Stimulated activated memory B cell treated with anti-CD40 and anti-IgM and Interleukin-4, amounts not matched to agents 10 μg/mL and 1 μg/mL and 100 μg/mL, for 72 hours (primary cell): ENCODE measurements around the gene AGAP1.

Source experiments
- ATAC-seq: fragments of 150-1000 bp; cut with Tn5 transposase; 2 replicates; pipeline ENCODE4 v1.10.0; 2021
- H3K27ac Mint-ChIP-seq: one replicate; pipeline ENCODE4 v1.8.0; 2022; ENCODE audit warnings: mild to moderate bottlenecking, mixed read lengths
- H3K27me3 Mint-ChIP-seq: one replicate; pipeline ENCODE4 v1.8.0; 2022; ENCODE audit warnings: mixed read lengths
- H3K36me3 Mint-ChIP-seq: one replicate; pipeline ENCODE4 v1.8.0; 2022; ENCODE audit warnings: mixed read lengths
- H3K4me1 Mint-ChIP-seq: one replicate; pipeline ENCODE4 v1.8.0; 2022; ENCODE audit warnings: mixed read lengths
- H3K4me3 Mint-ChIP-seq: one replicate; pipeline ENCODE4 v1.8.0; 2022; ENCODE audit warnings: mild to moderate bottlenecking, moderate library complexity, mixed read lengths
- H3K9me3 Mint-ChIP-seq: one replicate; pipeline ENCODE4 v1.8.0; 2022; ENCODE audit warnings: mixed read lengths

The AGAP1 gene

DNA sequence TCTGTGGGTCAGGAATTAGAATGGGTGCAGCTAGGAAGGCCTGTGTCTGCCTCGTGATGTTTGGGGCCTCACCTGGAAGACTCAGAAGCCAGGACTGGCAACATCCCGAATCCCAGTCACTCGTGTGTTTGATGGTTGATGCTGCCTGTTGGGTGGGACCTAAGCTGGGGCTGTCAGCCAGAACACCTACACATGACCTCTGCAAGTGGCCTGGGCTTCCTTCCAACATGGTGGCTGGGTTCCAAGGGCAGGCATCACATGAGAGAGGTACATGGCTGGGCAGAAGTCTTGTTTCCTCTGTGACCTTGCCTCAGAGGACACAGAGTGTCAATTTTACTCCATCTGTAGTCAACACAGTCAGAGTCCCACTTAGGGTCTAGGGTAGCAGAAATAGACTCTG is 496.5 kb downstream of the AGAP1 start:
- Mint-ChIP-seq H3K36me3 (no peaks in the 10 kb centered on the region), H3K4me1 (no peaks in the 10 kb centered on the region), H3K9me3 (peaks cover 10% of the 10 kb centered on the region), H3K27me3 (peaks cover 19% of the 10 kb centered on the region), H3K27ac (no peak overlapping the region), H3K4me3 (no peak overlapping the region)
- ATAC-seq, result no peak

DNA sequence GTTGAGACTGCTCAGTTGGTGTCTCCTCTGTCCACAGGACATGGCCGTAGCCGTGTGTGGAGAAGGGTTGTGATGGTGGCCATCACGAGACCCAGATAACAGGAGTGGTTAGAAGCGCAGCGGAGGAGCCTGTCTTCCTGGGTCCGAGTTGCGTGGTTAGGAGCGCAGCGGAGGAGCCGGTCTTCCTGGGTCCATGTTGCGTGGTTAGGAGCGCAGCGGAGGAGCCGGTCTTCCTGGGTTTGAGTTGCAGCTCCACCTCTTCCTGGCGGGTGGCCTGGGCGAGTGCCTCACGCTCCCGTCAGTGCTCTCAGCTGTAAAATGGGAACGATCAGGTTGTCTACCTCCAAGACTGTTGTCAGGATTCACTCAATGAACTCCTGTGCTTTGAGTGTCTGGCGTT is 498.2 kb downstream of the AGAP1 start:
- H3K9me3 Mint-ChIP-seq, result peaks cover 5% of the 10 kb centered on the region
- H3K36me3 Mint-ChIP-seq, result no peaks in the 10 kb centered on the region
- H3K27me3 Mint-ChIP-seq, result peaks cover 19% of the 10 kb centered on the region
- H3K4me1 Mint-ChIP-seq, result no peaks in the 10 kb centered on the region
- H3K4me3 Mint-ChIP-seq, result no peak overlapping the region
- no peak for ATAC-seq
- no peak overlapping the region for H3K27ac Mint-ChIP-seq

DNA sequence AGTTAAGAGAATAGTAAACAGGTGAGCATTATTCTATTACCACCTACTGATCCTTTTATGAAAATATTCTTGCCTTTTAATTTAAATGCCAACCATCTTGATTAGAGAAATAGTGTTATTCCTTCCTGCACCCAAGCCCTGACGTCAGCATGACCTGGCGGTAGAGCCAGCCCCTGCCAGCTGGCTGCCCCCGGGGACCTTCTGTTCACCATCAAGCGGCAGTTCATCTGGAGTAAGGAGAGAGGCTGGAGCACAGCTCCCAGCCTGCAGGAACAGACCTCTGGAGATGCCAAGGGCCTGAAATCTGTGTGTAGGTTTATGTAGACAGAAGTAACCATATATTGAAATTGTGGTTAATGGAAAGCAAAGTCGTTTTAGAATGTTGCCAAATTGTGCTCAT is 502.6 kb downstream of the AGAP1 start:
- H3K27ac Mint-ChIP-seq, result no peak overlapping the region
- no peaks in the 10 kb centered on the region for H3K36me3 Mint-ChIP-seq
- H3K4me1 Mint-ChIP-seq, result no peaks in the 10 kb centered on the region
- ATAC-seq, result no peak
- no peak overlapping the region for H3K4me3 Mint-ChIP-seq
- H3K9me3 Mint-ChIP-seq, result peaks cover 3% of the 10 kb centered on the region
- H3K27me3 Mint-ChIP-seq, result no peaks in the 10 kb centered on the region

DNA sequence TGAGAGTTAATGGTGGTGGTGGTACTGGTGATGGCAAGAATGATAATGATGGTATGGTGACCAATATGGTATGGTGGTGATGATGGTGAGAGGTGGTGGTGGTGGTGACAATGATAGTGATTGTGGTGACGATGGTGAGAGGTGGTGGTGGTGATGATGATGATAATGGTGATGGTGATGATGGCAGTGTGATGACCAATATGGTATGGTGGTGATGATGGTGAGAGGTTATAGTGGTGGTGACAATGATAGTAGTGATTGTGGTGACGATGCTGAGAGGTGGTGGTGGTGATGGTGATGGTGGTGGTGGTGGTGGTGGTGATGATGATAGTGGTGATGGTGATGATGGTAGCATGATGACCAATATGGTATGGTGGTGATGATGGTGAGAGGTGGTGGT is 505.2 kb downstream of the AGAP1 start:
- H3K27me3 Mint-ChIP-seq, result no peaks in the 10 kb centered on the region
- no peak overlapping the region for H3K27ac Mint-ChIP-seq
- peaks cover 3% of the 10 kb centered on the region for H3K9me3 Mint-ChIP-seq
- ATAC-seq, result no peak
- H3K4me3 Mint-ChIP-seq, result no peak overlapping the region
- H3K4me1 Mint-ChIP-seq, result no peaks in the 10 kb centered on the region
- H3K36me3 Mint-ChIP-seq, result no peaks in the 10 kb centered on the region

DNA sequence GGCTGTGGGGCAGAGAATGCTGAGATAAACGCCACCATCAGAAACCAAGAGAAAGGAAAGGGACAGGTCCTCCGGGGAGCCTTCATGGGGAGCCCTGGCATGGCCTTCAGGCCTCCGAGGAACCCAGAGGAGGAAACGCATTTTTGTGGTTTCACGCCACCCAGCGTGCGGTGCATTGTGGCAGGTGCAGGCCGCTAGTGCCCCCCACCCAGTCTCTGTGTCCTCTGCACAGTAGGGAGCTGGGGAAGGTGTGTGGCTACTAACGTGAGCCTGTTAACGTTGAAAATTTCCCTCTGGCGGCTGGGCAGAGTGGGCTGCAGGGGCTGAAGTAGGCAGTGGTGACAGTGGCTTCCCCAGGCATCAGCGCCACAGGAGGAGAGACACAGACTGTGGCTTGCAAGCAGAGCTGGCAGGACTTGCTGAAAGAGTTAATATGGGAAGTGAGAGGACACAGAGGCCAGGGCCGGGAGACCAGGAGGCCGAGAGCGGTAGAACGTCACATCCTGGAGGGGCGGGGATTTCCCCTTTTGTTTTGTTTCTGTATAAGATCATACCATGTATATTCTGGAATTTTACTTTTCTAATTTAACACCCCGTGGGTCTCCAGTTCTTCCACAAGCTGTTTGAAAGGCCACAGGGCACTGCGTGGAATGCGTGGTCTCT is 507.5 kb downstream of the AGAP1 start:
- H3K4me1 Mint-ChIP-seq, result no peaks in the 10 kb centered on the region
- ATAC-seq, result no peak
- H3K9me3 Mint-ChIP-seq, result peaks cover 6% of the 10 kb centered on the region
- no peaks in the 10 kb centered on the region for H3K36me3 Mint-ChIP-seq
- H3K27me3 Mint-ChIP-seq, result no peaks in the 10 kb centered on the region
- H3K4me3 Mint-ChIP-seq, result no peak overlapping the region
- H3K27ac Mint-ChIP-seq, result no peak overlapping the region

DNA sequence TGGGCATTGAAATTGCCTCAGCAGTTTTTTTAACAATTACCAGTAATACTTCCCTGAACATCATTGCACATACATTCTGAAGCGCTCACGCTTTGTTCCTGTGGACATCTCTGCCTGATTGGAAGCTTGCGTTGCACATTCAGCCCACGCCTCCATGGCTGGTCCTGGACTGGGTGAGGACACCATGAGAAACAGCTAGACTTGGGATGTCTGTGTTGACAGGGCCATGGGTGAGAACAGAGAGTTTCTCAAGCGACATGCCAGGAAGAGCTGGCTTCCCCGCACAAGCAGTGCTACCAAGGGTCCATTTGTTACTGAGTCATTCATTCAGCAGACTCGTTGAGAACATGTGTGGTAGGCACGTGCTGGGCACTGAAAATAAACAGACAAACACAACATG is 508.0 kb downstream of the AGAP1 start:
- no peak overlapping the region for H3K27ac Mint-ChIP-seq
- ATAC-seq, result no peak
- H3K4me3 Mint-ChIP-seq, result no peak overlapping the region

DNA sequence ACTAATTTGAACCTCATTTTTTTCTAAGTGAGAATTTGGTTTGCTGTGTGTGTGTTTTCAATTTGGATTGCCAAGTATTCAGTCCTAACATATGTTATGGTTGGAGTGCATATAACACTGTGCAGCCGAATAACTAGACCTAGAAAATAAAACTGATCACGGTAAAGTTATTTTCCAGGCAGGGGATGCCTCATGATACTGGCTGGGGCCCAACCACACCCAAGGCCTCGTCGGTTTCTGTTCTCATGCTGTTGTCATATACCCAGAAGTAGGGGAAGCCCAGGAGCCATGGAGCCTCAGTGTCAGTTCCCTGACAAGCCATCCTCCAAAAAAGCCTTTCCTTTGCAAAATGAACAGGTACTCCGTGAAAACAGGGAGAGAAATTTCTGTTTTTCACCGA is 514.2 kb downstream of the AGAP1 start:
- Mint-ChIP-seq H3K36me3 (no peaks in the 10 kb centered on the region), H3K27ac (no peak overlapping the region), H3K27me3 (no peaks in the 10 kb centered on the region), H3K4me3 (no peak overlapping the region), H3K4me1 (no peaks in the 10 kb centered on the region), H3K9me3 (peaks cover 4% of the 10 kb centered on the region)
- ATAC-seq, result no peak

More for the DNA sequence above, 508.0 kb downstream of the AGAP1 start:
- peaks cover 6% of the 10 kb centered on the region for H3K9me3 Mint-ChIP-seq
- no peaks in the 10 kb centered on the region for H3K4me1 Mint-ChIP-seq
- H3K27me3 Mint-ChIP-seq, result no peaks in the 10 kb centered on the region
- H3K36me3 Mint-ChIP-seq, result no peaks in the 10 kb centered on the region

DNA sequence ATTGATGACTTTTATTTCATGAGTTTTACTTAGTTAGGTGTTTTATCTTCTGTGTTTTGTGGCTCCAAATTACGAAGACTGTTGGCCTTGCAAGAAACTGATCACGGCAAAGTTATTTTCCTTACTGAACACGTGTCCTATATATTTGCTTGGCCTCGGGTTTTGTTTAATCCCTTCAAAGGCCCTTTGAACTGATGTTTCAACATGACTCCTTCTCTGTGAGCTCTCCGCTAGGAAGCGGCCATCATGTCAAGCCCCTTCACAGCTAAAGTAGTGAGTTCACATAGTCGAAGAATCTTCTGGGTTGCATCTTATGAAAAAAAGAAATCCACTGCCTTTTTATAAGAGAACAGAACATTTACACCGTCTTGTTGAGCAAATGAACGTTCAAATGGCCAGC is 515.0 kb downstream of the AGAP1 start:
- H3K4me1 Mint-ChIP-seq, result no peaks in the 10 kb centered on the region
- H3K9me3 Mint-ChIP-seq, result peaks cover 4% of the 10 kb centered on the region
- no peaks in the 10 kb centered on the region for H3K36me3 Mint-ChIP-seq
- H3K27me3 Mint-ChIP-seq, result no peaks in the 10 kb centered on the region
- no peak overlapping the region for H3K4me3 Mint-ChIP-seq
- H3K27ac Mint-ChIP-seq, result no peak overlapping the region
- ATAC-seq, result no peak

DNA sequence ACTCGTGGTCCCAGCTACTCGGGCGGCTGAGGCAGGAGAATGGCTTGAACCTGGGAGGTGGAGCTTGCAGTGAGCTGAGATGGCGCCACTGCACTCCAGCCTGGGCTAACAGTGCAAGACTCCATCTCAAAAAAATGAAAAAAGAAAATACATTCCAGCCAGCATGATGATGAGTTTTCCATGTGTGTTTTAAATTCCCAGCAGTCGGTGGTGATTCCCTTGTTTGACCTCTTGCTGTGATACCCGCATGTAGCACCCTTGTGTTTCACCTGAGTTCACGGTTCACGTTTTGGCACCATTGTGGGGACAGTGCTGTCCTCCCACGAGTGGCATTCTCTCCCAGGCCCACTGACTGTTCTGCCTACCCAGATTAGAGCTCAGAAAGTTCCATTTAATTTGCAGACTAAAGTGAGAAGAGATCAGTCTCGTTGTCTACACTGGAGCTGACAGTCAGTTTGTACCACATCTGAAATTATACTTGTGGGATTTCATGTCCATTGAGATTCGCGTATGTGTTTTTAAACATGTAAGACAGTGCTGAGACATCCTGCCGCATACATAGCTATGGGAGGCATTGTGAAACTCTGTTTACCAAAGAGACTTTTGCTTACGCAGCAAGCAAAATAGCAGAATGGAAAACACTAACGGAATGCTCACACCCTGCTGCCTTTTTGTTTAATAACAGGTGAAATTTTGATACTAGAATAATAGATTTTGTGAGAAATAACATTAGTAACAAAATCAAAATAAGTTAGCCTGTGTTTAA is 517.3 kb downstream of the AGAP1 start:
- ATAC-seq, result no peak
- peaks cover 19% of the 10 kb centered on the region for H3K27me3 Mint-ChIP-seq
- H3K9me3 Mint-ChIP-seq, result peaks cover 5% of the 10 kb centered on the region
- no peaks in the 10 kb centered on the region for H3K4me1 Mint-ChIP-seq
- no peak overlapping the region for H3K4me3 Mint-ChIP-seq
- no peaks in the 10 kb centered on the region for H3K36me3 Mint-ChIP-seq
- H3K27ac Mint-ChIP-seq, result no peak overlapping the region

DNA sequence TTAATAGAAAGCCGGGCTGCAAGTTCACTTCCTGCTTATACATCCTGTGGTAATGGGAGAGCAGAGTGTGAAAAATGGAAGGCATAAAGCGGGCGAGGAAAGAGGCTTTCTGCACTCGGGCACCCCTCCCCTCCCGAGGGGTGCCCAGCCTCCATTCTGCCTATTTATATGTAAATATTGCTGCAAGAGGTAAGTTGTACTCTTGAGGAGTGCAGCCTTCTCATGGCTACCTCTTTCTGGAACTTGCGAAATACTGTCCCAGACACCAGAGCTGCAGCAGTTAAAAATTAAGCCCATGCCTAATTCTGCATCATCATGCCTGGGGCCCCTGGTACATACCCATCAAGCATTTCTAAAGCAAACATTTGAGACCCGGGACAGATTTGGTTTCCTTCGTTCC is 518.3 kb downstream of the AGAP1 start:
- Mint-ChIP-seq H3K36me3 (no peaks in the 10 kb centered on the region), H3K27ac (no peak overlapping the region), H3K4me1 (no peaks in the 10 kb centered on the region), H3K9me3 (peaks cover 5% of the 10 kb centered on the region), H3K27me3 (peaks cover 21% of the 10 kb centered on the region), H3K4me3 (no peak overlapping the region)
- no peak for ATAC-seq

DNA sequence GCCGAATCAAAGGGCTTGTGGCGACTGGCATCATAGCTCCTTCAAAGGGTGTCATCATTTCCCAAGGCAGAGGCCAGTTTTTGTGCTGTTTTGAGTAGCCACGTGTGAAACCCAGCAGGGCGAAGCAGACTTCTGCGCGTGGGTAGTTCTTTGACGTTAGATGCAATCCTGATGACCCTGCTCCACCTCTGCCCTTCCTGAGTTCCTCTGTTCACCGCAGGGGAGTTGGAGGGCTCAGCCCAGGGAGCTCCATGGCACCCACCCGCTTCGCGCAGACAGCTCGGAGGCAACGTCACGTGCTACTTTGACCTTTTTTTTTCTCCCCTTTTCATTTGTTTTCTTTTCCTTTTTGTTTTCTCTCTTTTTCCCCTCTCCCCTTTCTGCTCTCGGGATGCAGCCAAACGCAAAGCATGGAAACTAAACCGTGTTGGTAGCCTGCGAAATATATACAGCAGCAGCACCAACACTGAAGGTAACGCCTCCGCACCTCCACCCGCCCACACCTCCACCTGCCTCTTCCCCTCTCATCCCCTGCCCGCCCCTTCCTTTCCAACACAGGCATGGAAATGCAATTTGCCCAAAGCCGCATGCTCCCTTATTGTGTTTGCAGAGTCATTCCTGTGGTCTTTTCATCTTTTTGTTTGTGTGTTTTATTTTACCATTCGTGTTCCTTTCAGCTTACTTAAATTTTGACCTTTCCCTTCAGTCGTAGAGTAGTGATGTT is 520.7 kb downstream of the AGAP1 start:
- no peaks in the 10 kb centered on the region for H3K36me3 Mint-ChIP-seq
- no peaks in the 10 kb centered on the region for H3K4me1 Mint-ChIP-seq
- no peak for ATAC-seq
- H3K27ac Mint-ChIP-seq, result no peak overlapping the region
- peaks cover 29% of the 10 kb centered on the region for H3K27me3 Mint-ChIP-seq
- peaks cover 5% of the 10 kb centered on the region for H3K9me3 Mint-ChIP-seq
- no peak overlapping the region for H3K4me3 Mint-ChIP-seq

DNA sequence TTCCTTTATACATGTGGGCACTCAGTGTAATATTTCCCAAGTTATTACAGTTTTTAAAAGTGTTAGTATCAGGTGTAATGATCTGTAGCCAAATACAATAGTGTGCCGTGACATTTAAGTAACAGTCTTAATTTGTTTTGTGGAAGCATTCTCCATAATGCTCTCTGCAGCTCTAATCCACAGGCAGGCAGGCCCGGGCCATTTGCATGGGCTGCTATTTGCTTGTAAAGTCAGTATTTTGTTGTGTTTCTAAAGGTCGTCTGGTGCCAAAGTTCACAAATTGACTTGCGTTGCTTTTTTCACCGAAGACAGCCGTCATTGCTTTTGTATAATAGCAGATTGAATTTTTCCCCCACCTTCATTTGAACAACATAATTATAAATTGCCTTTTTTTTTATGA is 521.3 kb downstream of the AGAP1 start:
- no peak overlapping the region for H3K4me3 Mint-ChIP-seq
- H3K36me3 Mint-ChIP-seq, result no peaks in the 10 kb centered on the region
- H3K27me3 Mint-ChIP-seq, result peaks cover 29% of the 10 kb centered on the region
- H3K9me3 Mint-ChIP-seq, result peaks cover 5% of the 10 kb centered on the region
- no peak overlapping the region for H3K27ac Mint-ChIP-seq
- H3K4me1 Mint-ChIP-seq, result no peaks in the 10 kb centered on the region
- no peak for ATAC-seq

DNA sequence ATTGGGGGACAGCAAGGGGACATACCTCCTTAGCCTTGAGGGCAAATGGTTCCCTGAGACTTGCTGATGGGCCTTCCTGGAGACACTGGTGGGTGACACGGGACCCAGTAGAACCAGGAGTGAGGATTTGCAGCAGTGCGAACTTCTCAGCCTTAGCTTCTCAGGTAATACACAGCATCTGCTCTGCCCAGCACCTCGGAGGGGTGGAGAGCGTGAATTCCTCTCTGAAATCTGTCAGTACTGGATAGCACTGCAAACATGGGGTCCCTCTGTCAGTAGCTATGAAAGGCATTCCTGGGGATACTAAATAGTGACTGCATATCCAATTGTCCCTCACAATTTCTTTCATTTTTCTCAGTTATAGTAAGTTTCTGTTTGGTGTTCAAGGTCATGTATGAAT is 522.7 kb downstream of the AGAP1 start:
- no peak overlapping the region for H3K4me3 Mint-ChIP-seq
- H3K27me3 Mint-ChIP-seq, result peaks cover 29% of the 10 kb centered on the region
- no peaks in the 10 kb centered on the region for H3K36me3 Mint-ChIP-seq
- no peak overlapping the region for H3K27ac Mint-ChIP-seq
- H3K9me3 Mint-ChIP-seq, result peaks cover 5% of the 10 kb centered on the region
- no peak for ATAC-seq
- no peaks in the 10 kb centered on the region for H3K4me1 Mint-ChIP-seq

DNA sequence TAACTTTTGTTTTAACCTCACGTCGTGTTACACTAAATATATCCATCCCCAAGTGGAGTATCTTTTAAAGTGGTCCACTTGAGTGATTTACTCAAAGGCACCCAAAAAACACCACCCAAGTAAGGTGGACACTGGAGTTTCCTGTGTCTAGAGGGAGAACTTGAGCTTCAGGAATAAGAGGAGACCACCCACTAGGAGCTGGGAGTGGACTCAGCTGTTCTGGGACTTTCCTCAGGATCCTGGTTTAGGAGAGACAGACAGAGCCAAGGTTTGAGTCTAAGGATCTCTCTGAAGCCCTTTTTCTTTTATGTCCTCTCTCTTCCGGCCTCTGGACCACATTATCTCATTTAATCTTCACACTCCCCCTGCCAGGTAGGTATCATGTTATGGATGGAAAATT is 523.6 kb downstream of the AGAP1 start:
- Mint-ChIP-seq H3K4me3 (no peak overlapping the region), H3K27me3 (peaks cover 29% of the 10 kb centered on the region), H3K27ac (no peak overlapping the region), H3K9me3 (peaks cover 5% of the 10 kb centered on the region), H3K4me1 (no peaks in the 10 kb centered on the region), H3K36me3 (no peaks in the 10 kb centered on the region)
- ATAC-seq, result no peak

DNA sequence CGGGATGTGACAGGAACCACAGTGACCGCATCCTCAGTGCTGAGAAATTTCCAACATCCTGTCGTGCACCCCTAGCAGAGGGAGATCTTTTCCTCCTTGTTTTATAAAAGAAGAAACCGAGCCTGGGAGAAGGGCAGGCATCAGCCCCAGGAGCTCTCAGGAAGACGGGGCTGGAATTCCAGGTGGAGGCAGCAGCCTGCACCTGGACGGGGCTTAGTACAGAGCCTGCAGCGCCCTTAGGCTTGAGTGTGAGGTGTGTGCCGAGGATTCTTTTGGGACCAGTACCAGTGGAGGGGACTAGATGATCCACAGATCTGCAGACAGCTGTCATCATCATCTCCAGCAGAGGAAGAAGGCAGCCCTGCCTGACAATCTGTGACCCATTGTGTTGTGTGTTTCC is 525.6 kb downstream of the AGAP1 start:
- H3K9me3 Mint-ChIP-seq, result peaks cover 5% of the 10 kb centered on the region
- H3K36me3 Mint-ChIP-seq, result no peaks in the 10 kb centered on the region
- no peaks in the 10 kb centered on the region for H3K4me1 Mint-ChIP-seq
- ATAC-seq, result no peak
- H3K27me3 Mint-ChIP-seq, result peaks cover 26% of the 10 kb centered on the region
- no peak overlapping the region for H3K27ac Mint-ChIP-seq
- H3K4me3 Mint-ChIP-seq, result no peak overlapping the region
